Measurements from ENCODE around the gene TMEM248. TPM values are rescaled to one million over a fixed set of nuclear protein-coding genes. Genes with fewer than 3 reads are reported as not detected.

TMEM248 gene
- total RNA-seq, 1 donor from 2014 or later: 83.6 TPM

DNA sequence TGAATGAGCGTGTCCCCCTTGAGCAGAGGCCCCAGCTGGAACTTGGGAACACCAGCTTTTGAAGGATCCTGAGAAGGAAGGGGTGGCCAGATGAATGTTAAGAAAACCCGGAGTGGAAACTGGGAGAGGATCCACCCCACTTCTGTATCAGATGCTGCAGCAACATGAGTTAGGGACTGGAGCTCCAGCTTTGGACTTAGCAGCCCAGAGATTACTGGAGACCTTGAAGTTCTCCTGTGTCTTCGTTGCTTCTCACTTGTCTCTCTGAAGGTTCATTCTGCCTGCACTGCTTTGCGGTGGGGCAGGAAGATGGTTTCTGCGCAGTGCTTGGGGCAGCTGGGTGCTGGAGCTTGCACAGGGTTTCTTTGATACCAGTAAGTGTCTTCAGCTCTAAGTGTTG lies 9.3 kb downstream of the TMEM248 start:
- intact Hi-C loops (cut with micrococcal nuclease): no loop called here
- Mint-ChIP-seq H3K4me3 (no peak overlapping the region), H3K27ac (no peak overlapping the region), H3K4me1 (ENCODE audit: low read depth) (peaks cover 31% of the 10 kb centered on the region), H3K27me3 (ENCODE audit: insufficient read depth) (no peaks in the 10 kb centered on the region), H3K36me3 (ENCODE audit: low read depth) (peaks cover 19% of the 10 kb centered on the region), H3K9me3 (no peaks in the 10 kb centered on the region)
- no peak for DNase-seq (ENCODE audit: low spot score)

DNA sequence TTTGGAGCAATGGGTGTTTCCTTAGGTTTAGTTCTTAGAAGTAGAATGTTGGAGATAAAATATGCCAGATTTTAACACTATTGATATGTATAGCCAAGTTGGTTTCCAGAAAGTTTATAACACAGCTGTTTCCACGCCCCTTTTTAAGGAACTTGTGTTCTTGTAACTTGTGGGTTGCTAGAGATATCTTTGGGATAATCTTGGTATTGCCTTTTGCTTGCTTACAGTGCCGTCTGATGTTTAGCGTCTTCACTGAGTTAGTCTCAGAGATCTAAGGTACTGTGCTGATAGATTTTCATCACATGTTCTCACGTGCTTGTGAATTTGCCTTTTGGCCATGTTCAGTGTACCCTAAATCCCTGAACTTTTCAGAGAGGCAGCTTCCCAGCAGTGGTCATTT lies 12.4 kb downstream of the TMEM248 start:
- peak overlapping the region; percentile 44 for H3K27ac Mint-ChIP-seq
- H3K4me1 Mint-ChIP-seq (ENCODE audit: low read depth): peaks cover 52% of the 10 kb centered on the region
- H3K27me3 Mint-ChIP-seq (ENCODE audit: insufficient read depth): no peaks in the 10 kb centered on the region
- no peaks in the 10 kb centered on the region for H3K9me3 Mint-ChIP-seq
- no peak for DNase-seq (ENCODE audit: low spot score)
- intact Hi-C loops (cut with micrococcal nuclease): no loop called here
- H3K4me3 Mint-ChIP-seq: no peak overlapping the region
- peaks cover 20% of the 10 kb centered on the region for H3K36me3 Mint-ChIP-seq (ENCODE audit: low read depth)

DNA sequence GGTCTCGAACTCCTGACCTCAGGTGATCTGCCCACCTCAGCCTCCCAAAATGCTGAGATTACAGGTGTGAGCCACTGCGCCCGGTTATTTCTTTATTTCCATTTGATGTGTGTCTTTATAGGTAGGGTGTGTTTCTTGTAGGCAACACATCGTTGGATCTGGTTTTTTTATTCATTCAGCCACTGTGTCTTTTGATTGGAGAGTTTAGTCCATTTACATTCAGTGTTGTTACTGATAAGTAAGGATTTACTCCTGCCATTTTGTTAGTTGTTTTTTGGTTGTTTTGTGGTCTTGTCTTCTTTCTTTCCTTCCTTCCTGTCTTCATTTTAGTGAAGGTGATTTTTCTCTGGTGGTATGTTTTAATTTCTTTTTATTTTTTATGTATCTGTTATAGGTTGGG lies 16.9 kb downstream of the TMEM248 start:
- intact Hi-C loops (cut with micrococcal nuclease): no loop called here
- H3K4me1 Mint-ChIP-seq (ENCODE audit: low read depth): peaks cover 42% of the 10 kb centered on the region
- H3K27me3 Mint-ChIP-seq (ENCODE audit: insufficient read depth): no peaks in the 10 kb centered on the region
- no peak overlapping the region for H3K4me3 Mint-ChIP-seq
- peaks cover 31% of the 10 kb centered on the region for H3K36me3 Mint-ChIP-seq (ENCODE audit: low read depth)
- DNase-seq (ENCODE audit: low spot score): no peak
- no peaks in the 10 kb centered on the region for H3K9me3 Mint-ChIP-seq
- H3K27ac Mint-ChIP-seq: no peak overlapping the region

DNA sequence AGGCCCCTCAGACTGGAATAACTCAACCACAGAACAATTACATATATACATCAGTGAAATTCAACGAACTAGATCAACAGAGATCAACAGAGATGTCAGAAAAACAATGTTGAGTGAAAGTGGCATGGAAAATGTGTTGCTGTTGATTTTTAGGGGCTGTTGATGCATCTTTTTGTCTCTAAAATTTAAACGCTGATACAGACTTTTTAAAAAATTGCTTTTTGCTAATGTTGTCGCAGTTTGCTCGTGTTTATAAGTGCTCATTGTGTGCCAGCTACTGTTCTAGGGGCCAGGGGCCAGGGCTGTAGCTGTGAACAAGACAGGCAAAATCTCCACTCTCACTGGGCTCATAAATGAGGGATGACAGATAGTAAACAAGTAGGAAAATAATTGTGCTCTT lies 18.3 kb downstream of the TMEM248 start:
- intact Hi-C loops (cut with micrococcal nuclease): no loop called here
- peaks cover 28% of the 10 kb centered on the region for H3K36me3 Mint-ChIP-seq (ENCODE audit: low read depth)
- H3K9me3 Mint-ChIP-seq: no peaks in the 10 kb centered on the region
- H3K27ac Mint-ChIP-seq: peak overlapping the region; percentile 15
- no peak for DNase-seq (ENCODE audit: low spot score)
- H3K27me3 Mint-ChIP-seq (ENCODE audit: insufficient read depth): no peaks in the 10 kb centered on the region
- peaks cover 33% of the 10 kb centered on the region for H3K4me1 Mint-ChIP-seq (ENCODE audit: low read depth)
- H3K4me3 Mint-ChIP-seq: no peak overlapping the region

DNA sequence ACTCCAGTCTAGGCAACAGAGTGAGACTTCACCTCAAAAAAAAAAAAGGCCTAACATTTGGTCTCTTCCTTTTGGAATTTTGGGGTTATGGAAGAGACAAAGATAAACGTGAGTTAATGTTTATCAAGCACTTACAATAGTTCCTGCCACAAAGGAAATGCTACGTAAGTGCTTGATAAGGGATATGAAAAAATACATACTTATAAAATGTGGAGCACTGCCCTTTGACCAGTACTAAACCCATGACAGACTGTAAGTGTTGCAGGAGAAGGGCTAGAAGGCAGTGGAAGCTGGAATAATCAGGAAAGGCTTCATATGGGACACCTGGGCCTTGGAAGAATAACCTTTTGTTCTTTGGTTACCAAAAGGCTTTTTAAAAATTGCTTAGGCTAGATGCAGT lies 25.5 kb downstream of the TMEM248 start:
- Mint-ChIP-seq H3K27me3 (ENCODE audit: insufficient read depth) (no peaks in the 10 kb centered on the region), H3K27ac (no peak overlapping the region), H3K36me3 (ENCODE audit: low read depth) (peaks cover 37% of the 10 kb centered on the region), H3K9me3 (no peaks in the 10 kb centered on the region), H3K4me1 (ENCODE audit: low read depth) (no peaks in the 10 kb centered on the region), H3K4me3 (no peak overlapping the region)
- intact Hi-C loops (cut with micrococcal nuclease): no loop called here
- no peak for DNase-seq (ENCODE audit: low spot score)

DNA sequence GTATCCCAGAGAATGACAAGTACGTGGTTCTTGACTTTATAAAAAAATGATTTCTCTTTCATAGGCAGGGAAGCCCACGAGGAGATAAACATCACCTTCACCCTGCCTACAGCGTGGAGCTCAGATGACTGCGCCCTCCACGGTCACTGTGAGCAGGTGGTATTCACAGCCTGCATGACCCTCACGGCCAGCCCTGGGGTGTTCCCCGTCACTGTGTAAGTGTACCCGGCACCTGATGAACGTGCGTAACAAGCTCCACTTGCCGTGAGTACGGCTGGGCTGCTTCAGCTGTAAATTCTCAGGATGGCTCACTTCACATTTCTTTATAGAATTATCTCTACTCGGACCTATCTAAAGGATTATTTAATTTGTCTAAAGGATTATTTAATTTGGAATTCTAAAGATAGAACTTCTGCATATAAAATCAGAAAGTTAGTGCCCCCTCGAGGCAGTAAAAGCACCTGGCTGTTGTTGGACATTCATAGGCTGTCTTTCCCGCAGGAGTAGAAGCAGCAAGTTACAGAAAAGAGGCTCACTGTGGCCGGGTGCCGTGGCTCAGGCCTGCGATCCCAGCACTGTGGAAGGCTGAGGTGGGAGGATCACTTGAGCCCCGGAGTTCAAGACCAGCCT lies 27.6 kb downstream of the TMEM248 start:
- Mint-ChIP-seq H3K27ac (no peak overlapping the region), H3K36me3 (ENCODE audit: low read depth) (peaks cover 38% of the 10 kb centered on the region), H3K9me3 (no peaks in the 10 kb centered on the region), H3K27me3 (ENCODE audit: insufficient read depth) (no peaks in the 10 kb centered on the region), H3K4me1 (ENCODE audit: low read depth) (no peaks in the 10 kb centered on the region), H3K4me3 (no peak overlapping the region)
- intact Hi-C loops (cut with micrococcal nuclease): no loop called here
- no peak for DNase-seq (ENCODE audit: low spot score)

DNA sequence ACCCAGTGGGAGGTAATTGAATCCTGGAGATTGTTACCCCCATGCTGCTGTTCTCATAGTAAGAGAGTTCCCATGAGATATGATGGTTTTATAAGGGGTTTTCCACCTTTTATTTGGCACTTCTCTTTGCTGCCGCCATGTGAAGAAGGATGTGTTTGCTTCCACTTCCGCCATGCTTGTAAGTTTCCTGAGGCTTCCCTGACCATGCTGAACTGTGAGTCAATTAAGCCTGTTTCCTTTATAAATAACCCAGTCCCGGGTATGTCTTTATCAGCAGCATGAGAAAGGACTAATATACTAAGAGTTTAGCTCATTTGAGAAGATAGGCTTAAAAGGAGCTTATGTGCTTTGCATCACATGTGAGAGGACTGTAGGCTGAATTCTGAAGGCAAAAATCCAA lies 29.3 kb downstream of the TMEM248 start:
- H3K27me3 Mint-ChIP-seq (ENCODE audit: insufficient read depth): no peaks in the 10 kb centered on the region
- no peak overlapping the region for H3K27ac Mint-ChIP-seq
- H3K4me3 Mint-ChIP-seq: no peak overlapping the region
- intact Hi-C loops (cut with micrococcal nuclease): no loop called here
- peaks cover 33% of the 10 kb centered on the region for H3K36me3 Mint-ChIP-seq (ENCODE audit: low read depth)
- H3K4me1 Mint-ChIP-seq (ENCODE audit: low read depth): no peaks in the 10 kb centered on the region
- no peaks in the 10 kb centered on the region for H3K9me3 Mint-ChIP-seq
- no peak for DNase-seq (ENCODE audit: low spot score)

DNA sequence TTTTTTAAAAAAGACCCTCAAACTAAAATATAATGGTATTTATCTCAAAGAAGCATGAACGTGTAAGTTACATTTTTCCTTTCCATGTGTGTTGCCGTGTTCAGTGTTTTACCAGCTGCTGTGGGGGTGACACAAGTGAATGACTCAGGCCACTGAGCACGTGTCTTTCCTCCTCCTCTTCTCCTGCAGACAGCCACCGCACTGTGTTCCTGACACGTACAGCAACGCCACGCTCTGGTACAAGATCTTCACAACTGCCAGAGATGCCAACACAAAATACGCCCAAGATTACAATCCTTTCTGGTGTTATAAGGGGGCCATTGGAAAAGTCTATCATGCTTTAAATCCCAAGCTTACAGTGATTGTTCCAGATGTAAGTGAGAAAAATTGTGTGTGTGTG lies 29.7 kb downstream of the TMEM248 start:
- intact Hi-C loops (cut with micrococcal nuclease): no loop called here
- H3K36me3 Mint-ChIP-seq (ENCODE audit: low read depth): peaks cover 32% of the 10 kb centered on the region
- DNase-seq (ENCODE audit: low spot score): no peak
- H3K4me3 Mint-ChIP-seq: no peak overlapping the region
- H3K27me3 Mint-ChIP-seq (ENCODE audit: insufficient read depth): no peaks in the 10 kb centered on the region
- no peaks in the 10 kb centered on the region for H3K4me1 Mint-ChIP-seq (ENCODE audit: low read depth)
- H3K27ac Mint-ChIP-seq: no peak overlapping the region
- H3K9me3 Mint-ChIP-seq: no peaks in the 10 kb centered on the region

DNA sequence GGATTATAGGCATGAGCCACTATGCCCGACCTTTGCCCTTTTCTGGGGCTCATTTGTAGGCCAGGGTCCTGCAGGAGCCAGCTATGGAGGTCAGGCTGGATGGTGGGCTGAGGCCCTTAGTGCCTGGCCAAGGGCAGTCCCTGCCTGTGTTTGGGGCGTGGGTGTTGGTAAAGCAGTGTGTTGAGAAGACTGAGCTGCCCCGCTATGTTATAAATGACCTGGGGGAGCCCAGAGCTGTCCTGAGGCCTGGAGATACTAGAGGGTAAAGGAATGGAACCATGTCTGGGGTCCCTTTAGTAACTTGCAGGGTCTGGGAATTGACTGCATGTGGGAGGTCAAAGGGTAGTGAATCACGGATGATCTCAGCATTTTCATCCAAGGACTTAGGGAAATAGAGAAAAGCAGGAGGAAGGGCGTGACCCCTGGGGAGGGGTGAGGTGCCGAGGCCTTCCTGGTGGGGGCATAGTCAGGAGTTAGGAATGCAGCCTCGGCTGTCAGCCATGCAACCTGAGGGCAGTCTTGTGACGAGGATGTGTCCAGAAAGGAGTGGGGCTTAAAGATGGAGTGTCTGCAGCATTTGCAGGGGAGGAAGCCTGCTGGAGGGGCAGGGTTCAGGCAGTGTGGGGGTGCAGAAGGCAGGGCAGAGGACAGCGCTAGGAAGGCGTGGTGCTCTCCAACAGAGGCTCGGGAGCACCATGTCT lies 31.5 kb downstream of the TMEM248 start:
- Mint-ChIP-seq H3K9me3 (no peaks in the 10 kb centered on the region), H3K27ac (no peak overlapping the region), H3K27me3 (ENCODE audit: insufficient read depth) (no peaks in the 10 kb centered on the region), H3K4me3 (no peak overlapping the region), H3K4me1 (ENCODE audit: low read depth) (no peaks in the 10 kb centered on the region), H3K36me3 (ENCODE audit: low read depth) (peaks cover 45% of the 10 kb centered on the region)
- intact Hi-C loops (cut with micrococcal nuclease): no loop called here
- no peak for DNase-seq (ENCODE audit: low spot score)

DNA sequence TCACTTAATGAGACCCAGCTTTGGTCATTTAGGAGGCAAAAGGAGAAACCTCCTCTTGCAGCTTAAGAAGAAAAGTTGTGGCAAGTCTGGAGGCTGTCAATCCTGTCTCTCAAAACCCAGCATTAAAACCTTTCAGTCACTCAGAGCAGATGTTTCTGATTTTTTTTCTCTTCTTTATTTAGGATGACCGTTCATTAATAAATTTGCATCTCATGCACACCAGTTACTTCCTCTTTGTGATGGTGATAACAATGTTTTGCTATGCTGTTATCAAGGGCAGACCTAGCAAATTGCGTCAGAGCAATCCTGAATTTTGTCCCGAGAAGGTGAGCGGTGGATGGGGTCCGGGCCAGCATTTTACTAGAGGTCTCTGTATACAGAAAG lies 32.0 kb downstream of the TMEM248 start:
- H3K27ac Mint-ChIP-seq: no peak overlapping the region
- H3K4me3 Mint-ChIP-seq: no peak overlapping the region

DNA sequence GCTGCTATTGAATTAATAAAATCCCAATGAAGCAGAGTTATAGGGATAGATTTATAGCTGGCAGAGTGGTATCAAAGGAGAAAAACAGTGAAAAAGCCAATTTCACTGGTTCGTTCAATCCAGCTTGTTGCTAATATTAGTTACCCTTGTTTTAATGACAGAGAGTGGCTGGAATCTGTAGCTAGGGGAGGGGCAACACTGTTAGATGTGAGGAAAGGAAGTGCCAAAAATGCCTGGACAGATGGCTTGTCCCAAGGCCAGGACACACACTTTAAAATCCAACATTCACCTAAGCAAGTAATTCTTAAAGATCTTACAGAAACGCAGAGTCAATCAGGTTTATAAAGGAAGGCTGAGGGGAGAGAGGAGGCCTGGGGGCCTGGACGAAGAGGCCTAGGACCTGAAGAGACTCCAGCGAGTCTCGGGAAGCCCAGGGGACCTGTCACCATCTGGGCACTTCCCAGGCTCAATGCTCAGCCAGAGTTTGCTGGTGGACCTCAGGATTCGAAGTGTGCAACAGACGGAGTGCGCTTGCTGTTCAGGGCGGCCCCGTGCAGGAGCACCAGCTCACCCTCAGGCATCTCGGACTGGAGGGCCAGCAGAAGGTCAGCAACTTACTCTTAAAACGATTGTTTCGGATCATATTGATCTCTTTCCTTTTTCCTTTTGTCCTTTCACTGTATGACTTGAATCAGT lies 36.7 kb downstream of the TMEM248 start:
- no peaks in the 10 kb centered on the region for H3K4me1 Mint-ChIP-seq (ENCODE audit: low read depth)
- H3K27me3 Mint-ChIP-seq (ENCODE audit: insufficient read depth): no peaks in the 10 kb centered on the region
- peaks cover 46% of the 10 kb centered on the region for H3K36me3 Mint-ChIP-seq (ENCODE audit: low read depth)

More for the DNA sequence above, 32.0 kb downstream of the TMEM248 start:
- Mint-ChIP-seq H3K36me3 (ENCODE audit: low read depth) (peaks cover 48% of the 10 kb centered on the region), H3K4me1 (ENCODE audit: low read depth) (no peaks in the 10 kb centered on the region), H3K9me3 (no peaks in the 10 kb centered on the region), H3K27me3 (ENCODE audit: insufficient read depth) (no peaks in the 10 kb centered on the region)
- no peak for DNase-seq (ENCODE audit: low spot score)
- intact Hi-C loops (cut with micrococcal nuclease): no loop called here

DNA sequence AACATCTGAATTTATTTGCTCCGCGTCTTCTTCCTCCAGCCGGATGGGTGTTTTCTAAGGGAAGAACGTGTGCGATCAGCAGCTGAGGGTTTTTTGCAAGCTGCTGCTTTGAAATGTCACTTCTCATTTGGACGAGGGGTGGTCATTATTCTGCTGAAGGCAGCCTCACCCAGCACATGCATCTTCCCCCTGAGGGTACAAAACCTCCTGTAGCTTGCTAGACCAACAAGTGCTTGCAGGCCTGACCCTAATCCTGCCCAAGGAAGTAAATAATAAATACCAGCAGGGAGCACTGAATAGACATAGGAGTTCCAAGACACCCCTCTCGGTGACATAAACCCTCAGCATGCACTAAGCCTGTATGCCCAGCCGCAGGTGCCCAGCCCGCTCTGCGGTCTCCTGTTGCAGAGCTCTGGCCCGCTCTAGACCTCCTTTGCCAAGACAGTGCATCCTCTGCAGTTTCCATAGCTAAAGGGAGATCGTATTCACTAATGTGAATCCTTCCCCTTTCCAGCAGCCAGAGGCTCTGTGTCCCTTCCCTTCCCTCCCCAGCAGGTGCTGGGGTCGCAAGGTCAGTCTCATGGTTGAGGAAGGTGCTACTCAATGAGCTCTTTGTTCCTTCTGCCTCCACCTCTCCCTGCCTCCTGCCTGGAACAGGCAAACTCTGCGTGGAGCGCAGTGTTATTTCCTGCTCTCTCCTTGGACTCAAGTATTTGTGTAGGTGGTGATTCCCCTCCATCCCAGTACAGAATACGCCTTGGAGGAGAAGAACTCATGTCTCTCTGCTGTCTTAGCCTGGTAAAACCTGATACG lies 37.7 kb downstream of the TMEM248 start:
- no peaks in the 10 kb centered on the region for H3K9me3 Mint-ChIP-seq
- no peak overlapping the region for H3K27ac Mint-ChIP-seq
- H3K36me3 Mint-ChIP-seq (ENCODE audit: low read depth): peaks cover 40% of the 10 kb centered on the region
- intact Hi-C loops (cut with micrococcal nuclease): no loop called here
- no peak overlapping the region for H3K4me3 Mint-ChIP-seq
- no peaks in the 10 kb centered on the region for H3K27me3 Mint-ChIP-seq (ENCODE audit: insufficient read depth)
- no peaks in the 10 kb centered on the region for H3K4me1 Mint-ChIP-seq (ENCODE audit: low read depth)
- DNase-seq (ENCODE audit: low spot score): no peak

More for the DNA sequence above, 36.7 kb downstream of the TMEM248 start:
- H3K4me3 Mint-ChIP-seq: no peak overlapping the region
- no peaks in the 10 kb centered on the region for H3K9me3 Mint-ChIP-seq
- intact Hi-C loops (cut with micrococcal nuclease): no loop called here
- H3K27ac Mint-ChIP-seq: no peak overlapping the region
- DNase-seq (ENCODE audit: low spot score): no peak

DNA sequence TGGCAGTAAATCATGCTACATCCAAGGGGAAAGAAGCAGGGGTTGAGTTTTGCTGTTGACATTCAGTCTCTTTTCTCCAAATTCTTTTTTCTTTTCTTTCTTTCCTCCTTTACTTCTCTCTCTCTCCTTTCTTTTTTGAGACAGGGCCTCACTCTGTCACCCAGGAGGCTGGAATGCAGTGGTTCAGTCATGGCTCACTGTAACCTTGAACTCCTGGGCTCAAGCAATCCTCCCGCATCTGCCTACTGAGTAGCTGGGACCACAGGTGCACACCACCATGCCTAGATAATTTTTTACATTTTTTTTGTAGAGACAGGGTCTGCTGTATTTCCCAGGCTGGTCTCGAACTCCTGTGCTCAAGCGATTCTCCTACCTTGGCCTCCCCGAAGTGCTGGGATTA lies 39.2 kb downstream of the TMEM248 start:
- Mint-ChIP-seq H3K4me3 (no peak overlapping the region), H3K4me1 (ENCODE audit: low read depth) (no peaks in the 10 kb centered on the region), H3K9me3 (no peaks in the 10 kb centered on the region), H3K36me3 (ENCODE audit: low read depth) (peaks cover 35% of the 10 kb centered on the region), H3K27me3 (ENCODE audit: insufficient read depth) (no peaks in the 10 kb centered on the region), H3K27ac (no peak overlapping the region)
- no peak for DNase-seq (ENCODE audit: low spot score)
- intact Hi-C loops (cut with micrococcal nuclease): no loop called here
